Left ventricle myocardium inferior (tissue), 1 donor: ENCODE data around the gene SEC63. TPM values are rescaled to one million over a fixed set of nuclear protein-coding genes. Genes with fewer than 3 reads are reported as not detected.
"Not testable (repeated sequence)": the region's sequence is repeated elsewhere in the genome, so short reads cannot be mapped to it uniquely, and the experiment has no call there.

Experiments
- DNase-seq: peaks from one replicate; pipeline ENCODE4 v3.0.0-alpha.2; 2020
- H3K27ac ChIP-seq: fragments of 200-600 bp; replicated peaks from 2 replicates; pipeline ENCODE4 v1.8.0; 2021
- H3K27me3 ChIP-seq: fragments of 200-600 bp; 2 replicates; pipeline ENCODE4 v1.8.0; 2021; ENCODE audit warnings: low read depth
- H3K36me3 ChIP-seq: fragments of 200-600 bp; 2 replicates; pipeline ENCODE4 v1.8.0; 2021
- H3K4me1 ChIP-seq: fragments of 200-600 bp; 2 replicates; pipeline ENCODE4 v1.8.0; 2021
- H3K4me3 ChIP-seq: fragments of 200-600 bp; 2 replicates; pipeline ENCODE4 v1.8.0; 2021; ENCODE audit warnings: mild to moderate bottlenecking, moderate library complexity
- H3K9me3 ChIP-seq: fragments of 200-600 bp; replicated peaks from 2 replicates; pipeline ENCODE4 v1.8.0; 2021
- intact Hi-C: fragments of 100-400 bp; cut with micrococcal nuclease; formaldehyde crosslinking; loops from one replicate; pipeline ENCODE4 v1.11.0; 2022
- total RNA-seq: library from RNA; stranded (reverse); fragmentation: NEBNext Ultra II Directional; extraction: Animal tissue kit (Norgen Biotek cat#: 25700); gene quantifications from one replicate; pipeline ENCODE4 v1.2.1, GENCODE V29; 2021
- TF ChIP-seq, protein P1 (sequence below): fragments of 200-600 bp; IDR thresholded peaks from 2 replicates; pipeline ENCODE4 v1.8.0; 2021; ENCODE audit warnings: antibody characterized with exemption, mild to moderate bottlenecking, borderline replicate concordance
- donor health status: DM: no; HTN: yes; CAD: no; lungs with severe emphysema.

SEC63 gene
- total RNA-seq, 1 donor from 2014 or later, result 55.0 TPM

DNA sequence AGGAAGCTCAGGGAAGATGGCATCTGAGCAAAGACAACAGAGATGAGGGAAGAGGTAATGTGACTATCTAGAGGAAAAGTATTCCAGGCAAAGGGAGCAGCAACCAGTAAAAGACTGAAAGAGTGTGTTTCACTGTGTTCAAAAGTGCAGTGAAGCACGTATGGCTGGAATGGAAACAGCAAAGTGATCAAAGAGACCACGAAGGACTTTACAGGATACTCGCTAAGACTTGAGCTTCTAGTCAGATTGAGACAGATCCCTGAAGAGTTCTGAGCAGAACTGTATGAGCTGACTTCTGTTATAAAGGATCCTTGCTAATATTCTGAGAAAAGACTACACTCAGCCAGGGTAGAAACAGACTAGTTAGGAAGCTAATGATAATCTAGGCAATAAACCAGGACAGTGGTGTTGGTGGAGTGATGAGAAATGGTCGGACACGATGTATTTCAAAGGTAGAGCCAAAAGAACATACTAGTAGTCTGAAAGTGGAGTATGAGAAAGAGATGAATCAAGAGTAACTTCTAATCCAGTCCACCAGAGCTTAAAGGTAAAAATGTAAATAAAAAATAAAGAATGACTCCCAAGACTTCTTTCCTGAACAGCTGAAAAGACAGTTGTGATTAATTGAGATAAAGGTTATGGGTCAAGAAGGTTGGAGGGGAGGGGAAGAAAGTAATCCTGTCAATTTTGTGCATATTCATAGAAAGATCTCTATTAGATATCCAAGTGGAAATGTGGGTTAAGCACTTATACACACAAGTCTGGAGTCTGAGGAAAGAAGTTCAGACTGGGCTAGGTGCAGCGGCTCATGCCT lies 14.2 kb downstream of the SEC63 start:
- intact Hi-C loops, result no loop called here
- Histone ChIP-seq H3K4me1 (peaks cover 49% of the 10 kb centered on the region), H3K36me3 (no peaks in the 10 kb centered on the region)

DNA sequence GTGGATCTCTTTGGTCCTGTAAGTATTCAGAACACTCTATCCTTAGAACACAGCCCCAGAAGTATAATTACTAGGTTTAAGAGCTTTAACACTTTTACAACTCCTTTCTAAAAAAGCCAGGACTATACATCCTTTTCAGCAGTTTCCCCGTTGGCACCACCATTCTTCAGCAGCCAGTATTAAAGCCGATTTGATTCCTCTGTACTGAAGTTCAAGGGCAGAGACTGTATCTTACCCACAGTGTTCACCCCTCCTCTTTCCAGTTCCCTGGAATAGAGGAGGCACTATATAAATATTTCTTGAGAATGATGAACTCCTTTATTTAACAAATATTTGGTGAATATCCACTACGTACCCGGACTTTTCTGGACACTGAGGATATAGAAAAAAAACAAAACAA lies 15.9 kb downstream of the SEC63 start:
- Histone ChIP-seq H3K4me3 (no peak overlapping the region), H3K9me3 (no peaks in the 10 kb centered on the region), H3K36me3 (no peaks in the 10 kb centered on the region), H3K27ac (no peak overlapping the region), H3K4me1 (peaks cover 38% of the 10 kb centered on the region), H3K27me3 (no peaks in the 10 kb centered on the region)
- intact Hi-C loops, result no loop called here
- no peak for DNase-seq
- TF ChIP-seq, protein P1, sequence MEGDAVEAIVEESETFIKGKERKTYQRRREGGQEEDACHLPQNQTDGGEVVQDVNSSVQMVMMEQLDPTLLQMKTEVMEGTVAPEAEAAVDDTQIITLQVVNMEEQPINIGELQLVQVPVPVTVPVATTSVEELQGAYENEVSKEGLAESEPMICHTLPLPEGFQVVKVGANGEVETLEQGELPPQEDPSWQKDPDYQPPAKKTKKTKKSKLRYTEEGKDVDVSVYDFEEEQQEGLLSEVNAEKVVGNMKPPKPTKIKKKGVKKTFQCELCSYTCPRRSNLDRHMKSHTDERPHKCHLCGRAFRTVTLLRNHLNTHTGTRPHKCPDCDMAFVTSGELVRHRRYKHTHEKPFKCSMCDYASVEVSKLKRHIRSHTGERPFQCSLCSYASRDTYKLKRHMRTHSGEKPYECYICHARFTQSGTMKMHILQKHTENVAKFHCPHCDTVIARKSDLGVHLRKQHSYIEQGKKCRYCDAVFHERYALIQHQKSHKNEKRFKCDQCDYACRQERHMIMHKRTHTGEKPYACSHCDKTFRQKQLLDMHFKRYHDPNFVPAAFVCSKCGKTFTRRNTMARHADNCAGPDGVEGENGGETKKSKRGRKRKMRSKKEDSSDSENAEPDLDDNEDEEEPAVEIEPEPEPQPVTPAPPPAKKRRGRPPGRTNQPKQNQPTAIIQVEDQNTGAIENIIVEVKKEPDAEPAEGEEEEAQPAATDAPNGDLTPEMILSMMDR, result no peak

More for the DNA sequence above, 14.2 kb downstream of the SEC63 start:
- no peaks in the 10 kb centered on the region for H3K9me3 ChIP-seq
- H3K4me3 ChIP-seq, result no peak overlapping the region
- no peak for DNase-seq
- TF ChIP-seq, protein P1, result no peak
- no peaks in the 10 kb centered on the region for H3K27me3 ChIP-seq
- H3K27ac ChIP-seq, result no peak overlapping the region

DNA sequence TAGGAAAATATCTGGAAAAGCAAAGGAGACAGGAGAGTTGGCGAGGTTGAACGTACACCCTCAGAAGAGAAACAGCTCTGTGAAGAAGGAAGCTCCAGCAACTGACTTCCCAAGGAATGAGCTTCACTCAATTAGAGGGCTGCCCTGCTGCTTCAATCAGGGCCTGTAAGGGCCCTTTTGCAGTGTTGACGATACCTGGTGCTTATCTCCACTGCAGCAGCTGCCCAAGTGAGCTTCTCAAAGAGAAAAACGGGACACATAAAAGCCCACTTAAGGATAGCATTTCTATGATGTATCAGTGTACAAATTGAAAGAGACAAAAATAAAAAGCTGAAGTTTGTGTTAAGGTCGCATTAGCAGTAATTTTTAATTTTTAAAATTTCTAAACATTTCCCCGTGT lies 16.4 kb downstream of the SEC63 start:
- no peak overlapping the region for H3K4me3 ChIP-seq
- no peaks in the 10 kb centered on the region for H3K9me3 ChIP-seq
- DNase-seq, result no peak
- TF ChIP-seq, protein P1, result no peak
- H3K27ac ChIP-seq, result no peak overlapping the region
- no peaks in the 10 kb centered on the region for H3K36me3 ChIP-seq
- no peaks in the 10 kb centered on the region for H3K27me3 ChIP-seq
- intact Hi-C loops, result no loop called here
- peaks cover 39% of the 10 kb centered on the region for H3K4me1 ChIP-seq

DNA sequence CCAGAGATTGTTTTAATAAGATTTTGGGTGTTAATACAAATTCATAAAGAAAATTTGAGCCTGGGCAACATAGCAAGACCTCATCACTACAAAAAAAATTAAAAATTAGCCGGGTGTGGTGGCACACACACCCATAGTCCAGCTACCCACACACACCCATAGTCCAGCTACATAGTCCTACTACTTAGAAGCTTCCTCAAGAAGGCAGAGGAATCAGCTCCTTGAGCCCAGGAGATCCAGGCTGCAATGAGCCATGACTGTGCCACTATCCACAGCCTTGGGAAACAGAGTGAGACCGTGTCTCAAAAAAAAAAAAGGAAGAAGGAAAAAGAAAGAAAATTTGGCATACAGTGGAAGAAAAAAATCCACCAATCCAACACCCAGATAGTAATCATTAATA lies 16.8 kb downstream of the SEC63 start:
- intact Hi-C loops, result no loop called here
- no peak for DNase-seq
- Histone ChIP-seq H3K4me1 (peaks cover 44% of the 10 kb centered on the region), H3K9me3 (no peaks in the 10 kb centered on the region), H3K27ac (no peak overlapping the region), H3K27me3 (no peaks in the 10 kb centered on the region), H3K4me3 (no peak overlapping the region), H3K36me3 (no peaks in the 10 kb centered on the region)
- TF ChIP-seq, protein P1, result no peak

DNA sequence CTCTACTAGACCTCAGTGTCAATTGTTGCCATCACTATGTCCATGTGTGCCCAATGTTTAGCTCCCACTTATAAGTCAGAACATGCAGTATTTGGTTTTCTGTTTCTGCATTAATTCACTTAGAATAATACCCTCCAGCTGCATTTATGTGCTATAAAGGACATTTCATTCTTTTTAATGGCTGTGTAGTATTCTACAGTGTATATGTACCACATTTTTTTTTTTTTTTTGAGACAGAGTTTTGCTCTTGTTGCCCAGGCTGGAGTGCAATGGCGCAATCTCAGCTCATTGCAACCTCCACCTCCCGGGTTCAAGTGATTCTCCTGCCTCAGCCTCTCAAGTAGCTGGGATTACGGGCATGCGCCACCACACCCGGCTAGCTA lies 21.1 kb downstream of the SEC63 start:
- H3K36me3 ChIP-seq, H3K27me3 ChIP-seq, H3K27ac ChIP-seq, H3K4me3 ChIP-seq, DNase-seq, intact Hi-C loops: not testable (repeated sequence)
- peaks cover 27% of the 10 kb centered on the region for H3K4me1 ChIP-seq
- H3K9me3 ChIP-seq, result peaks cover 15% of the 10 kb centered on the region

DNA sequence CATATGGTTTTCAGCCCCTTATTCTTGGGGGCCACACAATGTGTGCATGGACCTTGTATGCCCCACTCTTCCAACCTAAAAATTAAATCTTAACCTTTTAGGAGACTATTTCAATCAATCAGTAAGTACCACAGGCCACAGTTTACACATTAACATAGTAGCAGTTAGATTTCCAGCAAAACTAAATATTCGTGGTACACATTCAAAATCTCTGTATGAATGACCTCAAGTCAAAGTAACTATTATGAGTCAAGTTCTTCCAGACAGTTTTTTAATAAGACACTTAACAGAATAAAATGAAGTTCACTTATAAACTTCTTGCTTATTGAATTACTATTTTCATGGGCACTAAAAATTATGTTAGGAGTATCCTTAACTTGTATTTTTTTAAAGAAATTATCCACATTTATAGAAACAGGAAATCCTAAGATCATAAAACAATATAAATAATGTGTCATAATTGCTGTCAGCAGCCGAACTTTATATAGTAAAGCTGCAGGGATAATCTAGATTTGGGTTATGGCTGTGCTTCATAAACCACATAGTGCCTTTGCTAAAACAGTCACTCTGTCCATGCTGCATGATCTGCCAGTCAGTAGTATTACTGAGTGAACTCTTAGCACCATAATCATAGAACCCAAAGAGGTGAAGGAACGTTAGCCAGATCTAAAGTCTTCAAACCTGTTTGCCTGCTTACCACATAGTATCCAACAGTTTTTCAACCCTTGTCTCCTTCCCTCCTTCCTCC lies 21.7 kb downstream of the SEC63 start:
- peaks cover 22% of the 10 kb centered on the region for H3K4me1 ChIP-seq
- TF ChIP-seq, protein P1, result no peak
- H3K36me3 ChIP-seq, result no peaks in the 10 kb centered on the region
- intact Hi-C loops, result no loop called here
- H3K4me3 ChIP-seq, result no peak overlapping the region
- H3K9me3 ChIP-seq, result peaks cover 19% of the 10 kb centered on the region
- no peak overlapping the region for H3K27ac ChIP-seq
- no peaks in the 10 kb centered on the region for H3K27me3 ChIP-seq
- no peak for DNase-seq

DNA sequence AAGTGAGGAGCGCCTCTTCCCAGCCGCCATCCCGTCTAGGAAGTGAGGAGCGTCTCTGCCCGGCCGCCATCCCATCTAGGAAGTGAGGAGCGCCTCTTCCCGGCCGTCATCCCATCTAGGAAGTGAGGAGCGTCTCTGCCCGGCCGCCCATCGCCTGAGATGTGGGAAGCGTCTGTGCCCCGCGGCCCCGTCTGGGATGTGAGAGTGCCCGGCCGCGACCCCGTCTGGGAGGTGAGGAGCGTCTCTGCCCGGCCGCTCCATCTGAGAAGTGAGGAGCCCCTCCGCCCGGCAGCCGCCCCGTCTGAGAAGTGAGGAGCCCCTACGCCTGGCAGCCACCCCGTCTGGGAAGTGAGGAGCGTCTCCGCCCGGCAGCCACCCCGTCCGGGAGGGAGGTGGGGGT lies 23.8 kb downstream of the SEC63 start:
- H3K9me3 ChIP-seq, result peaks cover 19% of the 10 kb centered on the region
- H3K27ac ChIP-seq, H3K27me3 ChIP-seq, H3K36me3 ChIP-seq, H3K4me3 ChIP-seq, DNase-seq, intact Hi-C loops: not testable (repeated sequence)
- peaks cover 11% of the 10 kb centered on the region for H3K4me1 ChIP-seq
